HG03280 (cell line): ENCODE data around the gene DDX49.

Source experiments
- ATAC-seq: cut with Tn5 transposase; IDR thresholded peaks from one replicate; pipeline ENCODE4 v1.9.1; 2021; ENCODE audit warnings: mild to moderate bottlenecking, moderate library complexity; ENCODE audit not compliant: unreplicated experiment

Gene DDX49

GRCh38 chr19:18972301-18972811, 52.8 kb downstream of the DDX49 start:
- ATAC-seq, result no peak

- ATAC-seq, result no peak
Observed at GRCh38 chr19:18972851-18973250, 53.3 kb downstream of the DDX49 start.

- ATAC-seq, result no peak
Observed at GRCh38 chr19:18975011-18975410, 55.5 kb downstream of the DDX49 start.

- no peak for ATAC-seq
Observed at GRCh38 chr19:18975869-18976268, 56.4 kb downstream of the DDX49 start.
